ENCODE data around the gene RTL10. TPM values are rescaled to one million over a fixed set of nuclear protein-coding genes. Genes with fewer than 3 reads are reported as not detected.
"Not testable (repeated sequence)": the region's sequence is repeated elsewhere in the genome, so short reads cannot be mapped to it uniquely, and the experiment has no call there.

RTL10 gene
- total RNA-seq, 8 experiments from 2014 or later: 10.5 to 13.9 (median 12.6) TPM

- no peak overlapping the region for H3K4me3 ChIP-seq
- peaks cover 9 to 11% of the 10 kb centered on the region in 2 donors for H3K4me1 ChIP-seq (replicated peaks in 1 of 2)
- in situ Hi-C loops (cut with MboI; ENCODE audit: low pct_unique_long_range_greater_than_20kb in 2 of 9, low sequenced_read_pairs in 9 of 9, unreplicated experiment in 9 of 9): no loop called here
- peak in 4 of 8 experiments; percentile 3 to 73 (median 30) for ATAC-seq (replicated peaks in 6 of 8)
- 18 to 91% (median 70%) methylated on average over 2 to 6 of the region's 12 CpGs; no CpG with 5 or more reads in 2 of the 10 experiments for WGBS, 10 experiments
- H3K27ac ChIP-seq: no peak overlapping the region
These were observed 32.1 kb upstream of the RTL10 start for GRCh38 chr22:19886605-19887255.

DNA sequence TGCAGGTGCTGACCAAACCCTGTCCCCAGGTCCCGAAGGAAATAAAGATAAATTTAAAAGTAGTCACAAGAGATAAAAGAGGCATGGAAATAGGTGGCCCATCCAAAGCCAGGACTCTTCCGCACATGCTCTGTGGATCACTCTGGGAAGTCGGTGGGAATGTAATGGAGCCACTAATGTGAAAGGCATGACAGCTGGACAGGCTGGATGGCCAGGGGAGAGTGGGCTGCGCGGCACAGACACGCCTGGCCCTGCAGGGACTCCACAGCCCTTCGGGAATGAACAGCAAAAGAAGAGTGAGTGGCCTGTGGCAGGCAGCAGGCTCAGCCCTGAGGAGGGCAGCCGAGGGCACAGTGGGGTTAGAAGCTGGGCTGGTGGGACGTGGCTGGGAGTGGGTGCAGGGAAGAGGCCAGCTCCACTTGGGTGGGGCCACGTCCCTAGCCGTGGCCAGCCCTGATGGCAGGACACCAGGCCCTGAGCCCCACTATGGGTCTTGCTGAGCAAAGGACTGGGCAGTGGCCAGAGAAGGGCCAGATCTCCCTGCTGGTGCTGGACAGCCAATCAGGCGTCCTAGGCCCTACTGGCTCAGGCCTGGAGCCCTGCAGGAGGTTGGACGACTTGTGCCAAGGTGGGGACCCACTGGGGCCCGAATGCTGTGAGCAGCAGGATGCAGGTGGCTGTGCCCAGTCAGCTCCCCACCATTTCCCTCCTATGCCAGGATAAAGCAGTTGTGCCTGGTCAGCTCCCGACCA, 31.3 kb upstream of the RTL10 start:
- in situ Hi-C loops (cut with MboI; ENCODE audit: low pct_unique_long_range_greater_than_20kb in 2 of 9, low sequenced_read_pairs in 9 of 9, unreplicated experiment in 9 of 9): no loop called here
- 40 to 83% (median 76%) methylated on average over 1 to 3 of the region's 15 CpGs; no CpG with 5 or more reads in 5 of the 10 experiments for WGBS, 10 experiments
- ATAC-seq (replicated peaks in 6 of 8): no peak

GRCh38 chr22:19884954-19885751, 30.5 kb upstream of the RTL10 start:
- WGBS, 10 experiments: 73 to 100% (median 93%) methylated on average over 1 to 3 of the region's 26 CpGs; no CpG with 5 or more reads in 4 of the 10 experiments
- peaks cover 18 to 19% of the 10 kb centered on the region in 2 donors for H3K4me1 ChIP-seq (replicated peaks in 1 of 2)
- in situ Hi-C loops (cut with MboI; ENCODE audit: low pct_unique_long_range_greater_than_20kb in 2 of 9, low sequenced_read_pairs in 9 of 9, unreplicated experiment in 9 of 9): no loop called here
- no peak overlapping the region for H3K4me3 ChIP-seq
- H3K27ac ChIP-seq: no peak overlapping the region
- no peak for ATAC-seq (replicated peaks in 6 of 8)

More for the DNA sequence above, 31.3 kb upstream of the RTL10 start:
- Histone ChIP-seq H3K4me1 (replicated peaks in 1 of 2) (peaks cover 10 to 11% of the 10 kb centered on the region in 2 donors), H3K4me3 (no peak overlapping the region), H3K27ac (no peak overlapping the region)

DNA sequence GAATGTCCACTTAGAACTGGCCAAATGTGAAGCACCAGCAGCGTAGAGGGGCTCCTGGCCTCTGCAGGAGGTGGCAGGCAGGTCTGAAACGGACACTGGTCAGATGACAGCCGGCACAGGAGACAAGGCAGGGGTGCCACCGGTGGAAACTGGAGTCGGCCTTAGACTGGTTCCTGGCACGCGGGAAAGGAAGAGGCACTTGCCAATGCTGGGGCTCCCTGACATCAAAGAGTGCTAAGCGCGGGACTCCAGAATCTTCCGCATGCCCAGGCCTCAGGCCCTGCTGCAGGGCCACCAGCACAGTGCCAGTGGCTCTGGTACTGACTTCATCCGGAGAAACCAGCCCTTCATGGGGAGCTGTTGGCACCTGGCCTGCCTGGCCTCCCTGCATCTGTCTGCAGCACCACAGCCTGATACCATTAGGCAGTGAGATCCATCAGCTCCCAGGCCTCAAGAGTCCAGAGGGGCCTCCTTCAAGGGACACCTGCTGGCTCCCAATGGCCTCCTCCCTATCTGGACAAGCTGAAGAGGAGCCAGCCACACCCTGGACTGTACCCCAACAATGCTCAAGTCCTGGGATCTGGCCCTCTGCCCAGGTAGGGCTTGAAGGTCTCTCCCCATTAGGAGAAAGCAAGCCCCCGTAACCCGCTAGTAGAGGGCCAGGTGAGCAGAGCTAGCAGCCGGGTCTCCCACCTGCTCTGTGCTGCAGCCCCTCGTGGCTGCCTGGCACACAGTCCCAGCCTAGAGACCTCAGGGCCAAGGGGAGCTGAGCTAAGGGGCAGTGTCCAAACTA, 29.7 kb upstream of the RTL10 start:
- Histone ChIP-seq H3K27ac (no peak overlapping the region), H3K4me1 (replicated peaks in 1 of 2) (peaks cover 19 to 20% of the 10 kb centered on the region in 2 donors), H3K4me3 (no peak overlapping the region)
- 87 to 100% (median 94%) methylated on average over 1 to 9 of the region's 15 CpGs; no CpG with 5 or more reads in 3 of the 10 experiments for WGBS, 10 experiments
- in situ Hi-C loops (cut with MboI; ENCODE audit: low pct_unique_long_range_greater_than_20kb in 2 of 9, low sequenced_read_pairs in 9 of 9, unreplicated experiment in 9 of 9): no loop called here
- no peak for ATAC-seq (replicated peaks in 6 of 8)

DNA sequence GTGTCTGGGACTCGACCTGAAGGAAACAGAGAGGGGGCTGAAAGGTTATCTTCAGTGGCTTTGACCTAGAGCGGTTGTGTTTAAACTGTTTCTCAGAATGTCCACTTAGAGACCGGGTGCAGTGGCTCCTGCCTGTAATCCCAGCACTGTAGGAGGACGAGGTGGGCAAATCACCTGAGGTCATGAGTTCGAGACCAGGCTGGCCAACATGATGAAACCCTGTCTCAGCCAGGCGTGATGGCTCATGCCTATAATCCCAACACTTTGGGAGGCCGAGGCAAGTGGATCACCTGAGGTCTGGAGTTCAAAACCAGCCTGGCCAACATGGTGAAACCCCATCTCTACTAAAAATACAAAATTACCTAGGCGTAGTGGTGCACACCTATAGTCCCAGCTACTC, 28.8 kb upstream of the RTL10 start:
- H3K27ac ChIP-seq; H3K4me3 ChIP-seq; ATAC-seq (replicated peaks in 6 of 8); in situ Hi-C loops (cut with MboI; ENCODE audit: low pct_unique_long_range_greater_than_20kb in 2 of 9, low sequenced_read_pairs in 9 of 9, unreplicated experiment in 9 of 9): not testable (repeated sequence)
- peaks cover 19 to 27% of the 10 kb centered on the region in 2 donors for H3K4me1 ChIP-seq (replicated peaks in 1 of 2)
- 80 to 100% (median 100%) methylated on average over 1 to 2 of the region's 8 CpGs; no CpG with 5 or more reads in 5 of the 10 experiments for WGBS, 10 experiments

- H3K4me3 ChIP-seq: no peak overlapping the region
- ATAC-seq (replicated peaks in 6 of 8): no peak
- WGBS, 10 experiments: 57 to 100% (median 86%) methylated on average over 1 to 4 of the region's 26 CpGs; no CpG with 5 or more reads in 2 of the 10 experiments
- in situ Hi-C loops (cut with MboI; ENCODE audit: low pct_unique_long_range_greater_than_20kb in 2 of 9, low sequenced_read_pairs in 9 of 9, unreplicated experiment in 9 of 9): no loop called here
- H3K4me1 ChIP-seq (replicated peaks in 1 of 2): peaks cover 19 to 27% of the 10 kb centered on the region in 2 donors
- H3K27ac ChIP-seq: no peak overlapping the region
These were observed 28.0 kb upstream of the RTL10 start for GRCh38 chr22:19882446-19883381.

DNA sequence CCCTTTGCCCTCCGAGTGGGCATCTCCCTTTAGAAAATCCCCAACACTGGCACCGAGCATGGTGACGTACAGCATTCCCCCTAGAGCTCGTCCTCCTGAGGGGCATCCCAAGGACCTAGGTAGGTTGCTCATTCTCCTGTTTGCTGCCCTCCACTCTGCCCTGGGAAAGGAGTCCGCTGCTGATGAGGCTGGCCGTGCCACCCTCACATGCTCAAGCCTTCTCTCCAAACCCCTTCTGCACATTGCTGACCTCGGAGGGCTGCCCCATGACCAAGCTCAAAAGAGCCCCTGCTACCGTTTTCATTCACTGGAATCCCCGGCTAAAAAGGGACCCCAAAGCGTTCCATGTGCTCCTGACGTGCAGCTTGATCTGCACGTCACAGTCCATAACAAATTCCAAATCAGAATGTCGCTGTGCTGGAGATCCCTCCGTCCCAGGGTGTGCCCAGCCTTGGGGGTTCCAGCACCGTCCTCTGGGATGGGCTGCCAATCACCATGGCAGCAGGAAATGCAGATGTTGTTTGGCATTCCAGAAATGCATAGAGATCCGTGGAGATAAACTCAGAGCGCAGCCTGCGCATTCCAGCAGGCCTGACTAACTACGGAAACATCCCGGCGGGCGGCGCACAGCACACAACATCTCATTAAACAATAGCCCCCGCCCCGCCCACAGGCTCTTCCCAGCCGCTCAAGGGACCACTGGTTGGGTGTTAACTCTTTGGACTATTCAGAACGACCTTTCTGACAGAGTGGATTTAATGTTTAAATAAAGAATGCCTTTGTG, 26.3 kb upstream of the RTL10 start:
- H3K27ac ChIP-seq: peak overlapping the region in 1 of 2 donors; percentile 28
- WGBS, 10 experiments: 0 to 40% (median 13%) methylated on average over 1 to 14 of the region's 27 CpGs; no CpG with 5 or more reads in 3 of the 10 experiments
- in situ Hi-C loops (cut with MboI; ENCODE audit: low pct_unique_long_range_greater_than_20kb in 2 of 9, low sequenced_read_pairs in 9 of 9, unreplicated experiment in 9 of 9): no loop called here
- H3K4me1 ChIP-seq (replicated peaks in 1 of 2): peaks cover 19 to 27% of the 10 kb centered on the region in 2 donors
- ATAC-seq (replicated peaks in 6 of 8): peak; percentile 79 to 91 (median 88)
- no peak overlapping the region for H3K4me3 ChIP-seq

DNA sequence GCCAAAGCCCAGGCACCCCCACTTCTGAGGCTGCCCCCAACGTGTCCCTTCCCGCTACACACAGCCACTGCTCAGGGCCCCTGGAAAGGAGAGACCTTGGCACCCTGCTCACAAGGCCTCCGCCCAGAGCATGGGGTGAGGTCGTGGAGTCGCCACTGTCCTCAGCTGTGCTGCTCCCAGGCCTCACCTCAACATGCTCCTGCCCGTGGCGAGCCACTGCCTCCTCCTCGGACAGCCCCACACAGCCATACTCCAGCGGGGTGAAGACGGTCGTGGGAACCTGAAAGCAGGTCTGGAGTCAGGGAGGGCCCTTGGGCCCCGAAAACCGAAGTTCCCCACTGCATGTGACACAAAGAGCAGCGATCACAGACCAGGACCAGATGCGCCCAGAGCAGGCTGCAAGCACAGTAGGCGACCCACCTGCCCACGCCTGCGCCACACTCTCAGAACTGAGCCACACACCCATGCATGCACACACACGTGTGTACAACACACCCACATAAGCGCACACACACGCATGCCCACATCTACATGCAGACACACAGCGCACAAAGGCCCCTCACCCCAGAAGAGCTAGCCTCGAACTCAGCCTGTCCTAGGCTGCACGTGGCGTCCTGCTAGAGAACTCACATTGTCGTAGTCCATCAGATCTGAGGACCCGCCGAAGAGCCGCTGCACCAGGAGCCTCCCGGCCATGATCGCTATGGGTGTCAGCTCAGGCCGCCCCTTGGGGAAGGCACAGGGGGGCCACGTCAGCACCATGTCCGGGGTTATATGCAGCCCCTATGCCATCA, 25.5 kb upstream of the RTL10 start:
- Histone ChIP-seq H3K4me1 (replicated peaks in 1 of 2) (peaks cover 19 to 27% of the 10 kb centered on the region in 2 donors), H3K4me3 (no peak overlapping the region), H3K27ac (no peak overlapping the region)
- in situ Hi-C loops (cut with MboI; ENCODE audit: low pct_unique_long_range_greater_than_20kb in 2 of 9, low sequenced_read_pairs in 9 of 9, unreplicated experiment in 9 of 9): no loop called here
- 60 to 100% methylated on average over 1 to 3 of the region's 34 CpGs; no CpG with 5 or more reads in 8 of the 10 experiments for WGBS, 10 experiments
- no peak for ATAC-seq (replicated peaks in 6 of 8)

- H3K27ac ChIP-seq: no peak overlapping the region
- in situ Hi-C loops (cut with MboI; ENCODE audit: low pct_unique_long_range_greater_than_20kb in 2 of 9, low sequenced_read_pairs in 9 of 9, unreplicated experiment in 9 of 9): no loop called here
These were observed 24.9 kb upstream of the RTL10 start for GRCh38 chr22:19879643-19879991.

DNA sequence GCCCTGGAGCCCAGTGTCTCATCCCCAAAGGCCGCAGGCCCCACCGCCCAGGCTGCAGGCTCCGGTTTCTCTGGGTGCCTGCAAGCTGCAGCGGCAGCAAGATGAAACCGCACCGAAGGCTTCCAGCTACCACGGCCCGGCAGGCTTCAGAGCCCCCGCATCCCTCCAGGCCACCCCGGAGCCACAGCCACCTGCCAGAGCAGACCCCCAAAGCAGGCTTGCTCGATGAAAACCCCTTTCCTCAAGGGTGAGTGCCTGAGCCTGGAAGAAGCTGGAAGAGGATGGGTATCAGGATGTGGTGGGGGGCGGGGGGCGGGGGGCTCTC, 24.5 kb upstream of the RTL10 start:
- peaks cover 27 to 28% of the 10 kb centered on the region in 2 donors for H3K4me1 ChIP-seq (replicated peaks in 1 of 2)

More at GRCh38 chr22:19879643-19879991, 24.9 kb upstream of the RTL10 start:
- Histone ChIP-seq H3K4me1 (replicated peaks in 1 of 2) (peaks cover 24 to 27% of the 10 kb centered on the region in 2 donors), H3K4me3 (no peak overlapping the region)
- no peak for ATAC-seq (replicated peaks in 6 of 8)
- no CpG with 5 or more reads among the region's 4 CpGs for WGBS, 10 experiments

More for the DNA sequence above, 24.5 kb upstream of the RTL10 start:
- 80 to 93% (median 80%) methylated on average over 1 to 3 of the region's 13 CpGs; no CpG with 5 or more reads in 7 of the 10 experiments for WGBS, 10 experiments
- ATAC-seq (replicated peaks in 6 of 8): no peak
- Histone ChIP-seq H3K27ac (no peak overlapping the region), H3K4me3 (no peak overlapping the region)
- in situ Hi-C loops (cut with MboI; ENCODE audit: low pct_unique_long_range_greater_than_20kb in 2 of 9, low sequenced_read_pairs in 9 of 9, unreplicated experiment in 9 of 9): no loop called here
